A673 (cell line): ENCODE results near the gene TRAP1. TPM values are rescaled to one million over a fixed set of nuclear protein-coding genes. Genes with fewer than 3 reads are reported as not detected.

Experiments used
- BruUV-seq: library from RNA; stranded (reverse); fragments of 400-500 nt; replicated peaks from 2 replicates; lab custom pipeline; 2021; lab: Mats Ljungman, UMichigan
- CTCF ChIA-PET: fragments of 300-600 bp; sonication (Branson Sonifier 250); formaldehyde crosslinking; loops from one replicate; lab custom pipeline; 2022; ENCODE audit warnings: antibody characterized with exemption; lab: Charles Lee
- POLR2A ChIA-PET: fragments of 300-600 bp; sonication (Branson Sonifier 250); formaldehyde crosslinking; loops from one replicate; lab custom pipeline; 2022; ENCODE audit warnings: antibody characterized with exemption; ENCODE audit not compliant: low non-redundant PET; lab: Charles Lee
- DNase-seq: peaks from one replicate; pipeline ENCODE4 v3.0.0-alpha.2; 2015; ENCODE audit warnings: low spot score
- H3K27ac ChIP-seq: fragments of 200-600 bp; sonication (generic); 2 replicates; pipeline ENCODE4 v1.5.1; 2016; ENCODE audit warnings: mixed run types, low read depth, mild to moderate bottlenecking, mixed read lengths, antibody characterized with exemption, low read length; ENCODE audit not compliant: poor library complexity, severe bottlenecking
- H3K27me3 ChIP-seq: fragments of 200-600 bp; sonication (generic); replicated peaks from 2 replicates; pipeline ENCODE4 v1.6.1; 2017; ENCODE audit warnings: mixed run types, low read depth, mild to moderate bottlenecking, mixed read lengths, antibody characterized with exemption, low read length; ENCODE audit not compliant: insufficient read depth, poor library complexity
- H3K36me3 ChIP-seq: fragments of 200-600 bp; sonication (generic); 2 replicates; pipeline ENCODE4 v1.6.1; 2016; ENCODE audit warnings: mixed run types, mild to moderate bottlenecking, mixed read lengths, antibody characterized with exemption, low read length; ENCODE audit not compliant: insufficient read depth, poor library complexity, severe bottlenecking
- H3K4me1 ChIP-seq: fragments of 200-600 bp; sonication (generic); 2 replicates; pipeline ENCODE4 v1.6.1; 2017; ENCODE audit warnings: mixed run types, mild to moderate bottlenecking, mixed read lengths, antibody characterized with exemption, low read length; ENCODE audit not compliant: insufficient read depth, poor library complexity, severe bottlenecking
- H3K4me3 ChIP-seq: fragments of 200-600 bp; sonication (generic); 2 replicates; pipeline ENCODE4 v1.5.1; 2016; ENCODE audit warnings: low read depth, mixed run types, mild to moderate bottlenecking, mixed read lengths, low read length; ENCODE audit not compliant: poor library complexity, severe bottlenecking
- H3K9me3 ChIP-seq: fragments of 200-600 bp; sonication (generic); 2 replicates; pipeline ENCODE4 v1.6.1; 2016; ENCODE audit warnings: mixed run types, low read depth, mild to moderate bottlenecking, mixed read lengths, antibody characterized with exemption, low read length; ENCODE audit not compliant: poor library complexity, severe bottlenecking
- EZH2 ChIP-seq: fragments of 200-600 bp; sonication (generic); IDR thresholded peaks from 2 replicates; pipeline ENCODE4 v1.6.1; 2017; ENCODE audit warnings: borderline replicate concordance, low read depth, mild to moderate bottlenecking, mixed read lengths, antibody characterized with exemption, low read length; ENCODE audit not compliant: poor library complexity, severe bottlenecking
- intact Hi-C: fragments of 100-400 bp; cut with micrococcal nuclease; formaldehyde crosslinking; loops from one replicate; pipeline ENCODE4 v1.10.0; 2022; ENCODE audit not compliant: unreplicated experiment
- total RNA-seq: library from RNA; stranded (reverse); gene quantifications from 2 replicates; pipeline ENCODE4 v1.2.3, GENCODE V29; 2021
- TF ChIP-seq, protein P1 (sequence below): fragments of 300-800, 200-600 bp; sonication (generic); conservative IDR thresholded peaks from 2 replicates; pipeline ENCODE4 v1.5.1; 2017; ENCODE audit warnings: low read depth, mild to moderate bottlenecking, antibody characterized with exemption, low read length, moderate library complexity, mixed read lengths

TRAP1 gene
- total RNA-seq, 1 experiment from 2014 or later = 280 TPM

DNA sequence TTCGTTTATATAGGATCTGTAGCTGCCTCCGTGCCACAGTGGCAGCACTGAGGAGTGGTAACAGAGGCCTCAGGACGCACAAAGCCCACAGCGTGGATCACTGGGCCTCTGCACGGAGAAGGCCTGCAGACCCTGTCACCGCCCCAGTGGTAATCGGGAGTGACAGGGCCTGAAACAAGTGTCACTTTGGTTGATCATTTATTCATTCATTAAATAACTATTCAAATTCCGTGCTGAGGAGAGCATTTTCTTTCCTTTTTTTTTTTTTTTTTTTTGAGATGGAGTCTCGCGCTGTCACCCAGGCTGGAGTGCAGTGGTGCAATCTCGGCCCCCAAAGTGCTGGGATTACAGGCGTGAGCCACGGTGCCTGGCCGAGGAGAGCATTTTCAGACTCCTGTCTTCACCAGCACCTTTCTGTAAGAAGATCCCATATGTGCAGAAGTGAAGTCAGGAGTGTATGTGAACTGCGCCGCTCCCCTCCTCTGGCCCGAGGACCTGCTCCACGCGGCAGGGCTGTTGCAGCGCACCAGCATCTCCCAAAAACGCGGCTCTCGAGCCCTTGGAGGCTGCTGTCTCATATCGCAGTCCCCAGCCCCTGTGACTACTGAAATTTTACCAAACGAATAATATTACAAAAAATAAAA, 44.9 kb upstream of the TRAP1 start:
- ChIA-PET CTCF (no interaction called here), POLR2A (no interaction called here)
- BruUV-seq = no TSS peak
- Histone ChIP-seq H3K4me3 (no peak overlapping the region), H3K27me3 (no peaks in the 10 kb centered on the region), H3K27ac (no peak overlapping the region), H3K4me1 (no peaks in the 10 kb centered on the region), H3K9me3 (no peaks in the 10 kb centered on the region), H3K36me3 (peaks cover 61% of the 10 kb centered on the region)
- intact Hi-C loops = no loop called here
- TF ChIP-seq EZH2 = no peak
- TF ChIP-seq, protein P1, sequence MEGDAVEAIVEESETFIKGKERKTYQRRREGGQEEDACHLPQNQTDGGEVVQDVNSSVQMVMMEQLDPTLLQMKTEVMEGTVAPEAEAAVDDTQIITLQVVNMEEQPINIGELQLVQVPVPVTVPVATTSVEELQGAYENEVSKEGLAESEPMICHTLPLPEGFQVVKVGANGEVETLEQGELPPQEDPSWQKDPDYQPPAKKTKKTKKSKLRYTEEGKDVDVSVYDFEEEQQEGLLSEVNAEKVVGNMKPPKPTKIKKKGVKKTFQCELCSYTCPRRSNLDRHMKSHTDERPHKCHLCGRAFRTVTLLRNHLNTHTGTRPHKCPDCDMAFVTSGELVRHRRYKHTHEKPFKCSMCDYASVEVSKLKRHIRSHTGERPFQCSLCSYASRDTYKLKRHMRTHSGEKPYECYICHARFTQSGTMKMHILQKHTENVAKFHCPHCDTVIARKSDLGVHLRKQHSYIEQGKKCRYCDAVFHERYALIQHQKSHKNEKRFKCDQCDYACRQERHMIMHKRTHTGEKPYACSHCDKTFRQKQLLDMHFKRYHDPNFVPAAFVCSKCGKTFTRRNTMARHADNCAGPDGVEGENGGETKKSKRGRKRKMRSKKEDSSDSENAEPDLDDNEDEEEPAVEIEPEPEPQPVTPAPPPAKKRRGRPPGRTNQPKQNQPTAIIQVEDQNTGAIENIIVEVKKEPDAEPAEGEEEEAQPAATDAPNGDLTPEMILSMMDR = no peak
- DNase-seq = no peak

DNA sequence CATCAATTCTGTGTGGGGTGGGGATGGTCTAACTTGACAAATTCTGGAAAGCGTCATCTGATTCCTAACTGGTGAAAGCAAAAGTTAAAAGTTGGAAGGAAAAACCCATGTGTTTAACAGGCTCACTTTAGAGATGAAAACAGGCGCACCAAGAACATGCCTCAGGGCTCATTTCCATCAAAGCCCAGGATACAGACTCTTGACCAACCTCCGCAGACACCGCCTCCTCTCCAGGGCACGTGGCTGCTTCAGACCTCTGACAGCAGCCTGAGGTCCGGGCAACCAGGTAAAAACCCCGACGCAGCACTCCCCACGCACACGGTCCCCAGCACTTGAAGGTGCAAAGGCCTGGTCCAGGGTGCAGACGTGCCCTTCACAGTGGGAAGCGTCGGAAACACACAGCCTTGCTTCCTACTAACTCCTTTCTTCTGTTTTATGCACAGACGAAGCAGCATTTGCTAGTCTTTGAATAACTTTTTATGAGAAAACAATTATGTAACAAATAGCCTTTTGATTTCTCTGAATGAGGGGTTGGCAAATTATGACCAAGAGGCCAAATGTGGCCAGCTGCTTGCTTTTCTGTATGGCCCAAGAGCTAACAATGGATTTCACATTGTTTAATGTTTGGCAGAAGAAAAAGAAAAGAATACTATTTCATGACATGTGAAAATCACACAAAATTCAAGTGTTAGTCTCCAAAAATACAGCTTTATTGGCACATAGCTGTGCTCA, 44.2 kb upstream of the TRAP1 start:
- no peaks in the 10 kb centered on the region for H3K27me3 ChIP-seq
- no peaks in the 10 kb centered on the region for H3K9me3 ChIP-seq
- no TSS peak for BruUV-seq
- peaks cover 61% of the 10 kb centered on the region for H3K36me3 ChIP-seq
- ChIA-PET CTCF (no interaction called here), POLR2A (no interaction called here)
- H3K4me1 ChIP-seq = no peaks in the 10 kb centered on the region
- no peak overlapping the region for H3K27ac ChIP-seq
- intact Hi-C loops = no loop called here
- no peak for DNase-seq
- no peak for TF ChIP-seq EZH2
- TF ChIP-seq, protein P1 = no peak
- no peak overlapping the region for H3K4me3 ChIP-seq

DNA sequence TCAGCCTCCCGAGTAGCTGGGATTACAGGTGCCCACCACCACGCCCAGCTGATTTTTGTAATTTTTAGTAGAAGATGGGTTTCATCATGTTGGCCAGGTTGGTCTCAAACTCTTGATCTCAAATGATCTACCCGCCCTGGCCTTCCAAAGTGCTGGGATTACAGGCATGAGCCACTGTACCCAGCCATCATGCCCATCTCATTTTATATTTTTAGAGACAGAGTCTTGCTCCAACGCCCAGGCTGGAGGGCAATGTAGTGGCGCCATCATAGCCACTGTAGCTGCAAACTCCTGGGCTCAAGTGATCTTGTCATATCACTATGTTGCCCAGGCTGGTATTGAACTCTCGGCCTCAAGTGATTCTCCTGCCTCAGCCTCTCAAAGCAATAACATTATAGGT, 43.2 kb upstream of the TRAP1 start:
- Histone ChIP-seq H3K4me1 (no peaks in the 10 kb centered on the region), H3K36me3 (peaks cover 61% of the 10 kb centered on the region), H3K27me3 (no peaks in the 10 kb centered on the region), H3K27ac (no peak overlapping the region), H3K9me3 (no peaks in the 10 kb centered on the region), H3K4me3 (no peak overlapping the region)
- ChIA-PET CTCF (no interaction called here), POLR2A (no interaction called here)
- no peak for TF ChIP-seq EZH2
- TF ChIP-seq, protein P1 = no peak
- no peak for DNase-seq
- BruUV-seq = no TSS peak
- intact Hi-C loops = no loop called here
